GM18868 (cell line): Measurements from ENCODE around the gene RAPGEF3.

Experiments used
- ATAC-seq: cut with Tn5 transposase; IDR thresholded peaks from one replicate; pipeline ENCODE4 v1.9.1; 2021; ENCODE audit warnings: mild to moderate bottlenecking, moderate library complexity; ENCODE audit not compliant: unreplicated experiment

Gene RAPGEF3

GRCh38 chr12:47725091-47725772 is 33.4 kb downstream of the RAPGEF3 start, which contains the start of gene ENDOU:
Gene ENDOU, minus strand, starts transcription at chr12:47725490. Its CDS starts 77 bp downstream, at chr12:47725413.
- ATAC-seq, result no peak

- ATAC-seq, result no peak
Observed at GRCh38 chr12:47722941-47723631, 35.6 kb downstream of the RAPGEF3 start.

- no peak for ATAC-seq
Observed at GRCh38 chr12:47722136-47722834, 36.4 kb downstream of the RAPGEF3 start.

GRCh38 chr12:47721431-47721973 is 37.2 kb downstream of the RAPGEF3 start:
- no peak for ATAC-seq

GRCh38 chr12:47718531-47718930 is 40.1 kb downstream of the RAPGEF3 start:
- no peak for ATAC-seq

- ATAC-seq, result peak; percentile 57
Observed at GRCh38 chr12:47717443-47718193, 41.1 kb downstream of the RAPGEF3 start.

- ATAC-seq, result no peak
Observed at GRCh38 chr12:47717046-47717442, 41.6 kb downstream of the RAPGEF3 start.

- ATAC-seq, result no peak
Observed at GRCh38 chr12:47715877-47716548, 42.7 kb downstream of the RAPGEF3 start.

GRCh38 chr12:47715393-47715876 is 43.2 kb downstream of the RAPGEF3 start:
- ATAC-seq, result peak; percentile 67

- ATAC-seq, result no peak
Observed at GRCh38 chr12:47714826-47715386, 43.8 kb downstream of the RAPGEF3 start.

- no peak for ATAC-seq
Observed at GRCh38 chr12:47712171-47712570, 46.5 kb downstream of the RAPGEF3 start.

- no peak for ATAC-seq
Observed at GRCh38 chr12:47711448-47711847, 47.2 kb downstream of the RAPGEF3 start.

GRCh38 chr12:47710278-47710677 is 48.4 kb downstream of the RAPGEF3 start:
- no peak for ATAC-seq

GRCh38 chr12:47709671-47710070 is 49.0 kb downstream of the RAPGEF3 start:
- ATAC-seq, result no peak

- ATAC-seq, result no peak
Observed at GRCh38 chr12:47709237-47709636, 49.4 kb downstream of the RAPGEF3 start.

- peak; percentile 34 for ATAC-seq
Observed at GRCh38 chr12:47707905-47708543, 50.7 kb downstream of the RAPGEF3 start.

- ATAC-seq, result no peak
Observed at GRCh38 chr12:47707355-47707754, 51.3 kb downstream of the RAPGEF3 start.

- peak; percentile 79 for ATAC-seq
Observed at GRCh38 chr12:47705566-47706425, 52.9 kb downstream of the RAPGEF3 start, which contains the start of gene RPAP3. Gene RPAP3, minus strand, starts transcription at chr12:47706030. Its CDS starts 3,190 bp downstream, at chr12:47702840.
